HG02571 (cell line): ENCODE measurements around the gene LRRTM2.
"Not testable (repeated sequence)": the region's sequence is repeated elsewhere in the genome, so short reads cannot be mapped to it uniquely, and the experiment has no call there.

ENCODE experiments used
- ATAC-seq: cut with Tn5 transposase; IDR thresholded peaks from one replicate; pipeline ENCODE4 v1.9.1; 2021; ENCODE audit warnings: mild to moderate bottlenecking, moderate library complexity; ENCODE audit not compliant: unreplicated experiment

The LRRTM2 gene

GRCh38 chr5:138874771-138875551 is at the start of gene LRRTM2:
Gene LRRTM2, minus strand, starts transcription at chr5:138875335. Its CDS starts 424 bp downstream, at chr5:138874911.
- no peak for ATAC-seq

- ATAC-seq = no peak
Observed at GRCh38 chr5:138922494-138922893, 47.4 kb upstream of the LRRTM2 start.

DNA sequence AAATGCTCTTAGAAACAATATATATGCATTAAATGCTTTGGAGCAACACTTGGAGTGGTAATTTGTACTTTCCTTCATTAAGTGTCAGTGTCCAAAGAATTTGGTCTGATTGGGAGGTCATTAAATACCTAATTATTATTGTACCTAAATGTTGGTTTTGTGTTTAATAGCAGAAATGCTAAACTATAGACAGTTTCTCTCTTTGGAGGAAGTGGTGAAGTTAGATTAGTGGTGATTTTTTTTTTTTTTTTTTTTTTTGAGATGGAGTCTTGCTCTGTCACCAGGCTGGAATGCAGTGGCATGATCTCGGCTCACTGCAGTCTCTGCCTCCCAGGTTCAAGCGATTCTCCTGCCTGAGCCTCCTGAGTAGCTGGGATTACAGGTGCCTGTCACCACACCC is 46.2 kb upstream of the LRRTM2 start:
- ATAC-seq = not testable (repeated sequence)

DNA sequence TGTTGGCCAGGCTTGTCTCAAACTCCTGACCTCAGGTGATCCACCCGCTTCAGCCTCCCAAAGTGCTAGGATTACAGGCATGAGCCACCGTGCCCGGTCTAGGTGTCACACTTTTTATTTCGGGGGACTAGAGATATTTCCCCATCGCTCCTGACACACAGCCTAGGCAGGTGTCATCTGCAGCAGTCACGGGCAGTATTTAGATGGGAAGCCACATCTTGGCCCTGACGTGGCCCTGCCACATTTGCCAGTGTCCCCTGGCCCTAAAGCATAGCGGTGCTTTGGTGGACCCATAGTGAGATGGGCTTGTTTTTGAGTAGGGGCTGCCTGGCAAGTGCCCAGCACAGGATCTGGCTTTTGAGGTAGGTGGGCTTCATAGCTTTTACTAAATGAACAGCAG is 45.0 kb upstream of the LRRTM2 start:
- ATAC-seq = no peak

DNA sequence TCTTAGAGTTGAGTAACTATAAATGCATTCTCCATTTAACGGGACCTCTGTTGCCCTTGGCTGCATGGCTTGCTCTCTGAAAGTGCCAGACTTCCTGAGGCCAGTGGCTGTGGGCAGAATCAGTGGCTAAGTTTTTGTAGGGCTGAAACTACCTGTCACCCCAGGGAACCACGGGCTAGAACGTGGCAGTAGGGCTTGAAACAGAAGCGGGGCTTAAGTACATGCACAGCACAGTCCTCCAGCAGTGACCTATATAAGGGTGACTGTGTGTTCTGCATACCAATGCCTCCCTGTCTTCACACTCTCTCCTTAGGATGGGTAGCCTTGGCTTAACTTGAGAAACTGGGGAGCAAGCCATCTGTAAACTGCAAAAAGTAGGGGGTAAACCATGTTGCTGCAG is 43.6 kb upstream of the LRRTM2 start:
- no peak for ATAC-seq

- ATAC-seq = no peak
Observed at GRCh38 chr5:138914338-138914737, 39.2 kb upstream of the LRRTM2 start.

DNA sequence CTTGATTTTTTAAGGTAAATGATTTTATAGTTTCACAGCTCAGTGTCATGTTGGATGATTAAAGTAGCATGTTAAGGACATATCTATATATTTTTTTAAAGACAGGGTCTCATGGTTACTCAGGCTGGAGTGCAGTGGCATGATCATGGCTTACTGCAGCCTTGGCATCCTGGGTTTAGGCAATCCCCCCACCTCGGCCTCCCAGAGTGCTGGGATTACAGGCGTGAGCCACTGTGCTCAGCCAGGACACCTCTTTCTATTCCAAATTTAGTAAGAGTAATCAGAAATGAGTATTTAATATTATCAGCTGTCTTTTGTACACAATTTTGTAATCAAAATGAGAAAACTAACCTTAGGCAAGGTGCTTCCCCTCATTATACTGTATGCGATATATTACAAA is 38.6 kb upstream of the LRRTM2 start:
- no peak for ATAC-seq

DNA sequence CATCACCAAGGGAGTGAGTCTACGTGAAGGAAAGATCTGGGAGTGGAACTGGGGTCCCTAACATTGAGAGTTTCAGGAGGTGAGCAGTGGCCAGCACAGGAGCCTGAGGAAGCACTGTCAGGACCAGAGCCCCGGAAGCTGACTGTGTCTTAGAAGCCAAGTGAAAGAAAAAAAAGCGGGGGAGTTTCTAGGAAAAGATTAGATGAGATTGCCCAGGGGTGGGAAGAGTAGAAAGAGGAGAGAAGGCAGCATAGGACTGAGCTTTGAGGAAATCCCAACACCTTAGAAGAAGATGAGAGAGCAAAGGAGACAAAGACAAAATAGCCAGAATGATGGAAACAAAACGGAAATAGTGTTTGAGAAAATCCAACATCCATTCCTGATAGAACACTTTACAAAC is 37.0 kb upstream of the LRRTM2 start:
- no peak for ATAC-seq

DNA sequence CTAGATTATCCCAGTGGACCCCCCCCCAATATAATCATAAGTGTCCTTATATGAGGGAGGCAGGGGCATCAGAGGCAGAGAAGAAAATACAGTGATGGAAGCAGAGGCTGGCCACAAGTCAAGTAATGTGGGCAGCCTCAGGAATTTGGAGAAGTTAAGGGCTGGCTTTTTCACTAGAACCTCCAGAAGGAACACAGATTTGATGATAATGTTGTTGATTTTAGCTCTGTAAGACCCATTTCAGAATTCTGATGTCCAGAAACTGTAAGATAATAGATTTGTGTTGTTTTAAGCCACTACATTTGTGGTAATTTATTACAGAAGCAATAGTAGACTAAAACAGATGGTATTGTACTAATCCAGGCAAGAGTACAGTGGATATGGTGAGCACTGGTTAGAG is 36.3 kb upstream of the LRRTM2 start:
- ATAC-seq = no peak

GRCh38 chr5:138910546-138911185 is 35.5 kb upstream of the LRRTM2 start:
- ATAC-seq = no peak

DNA sequence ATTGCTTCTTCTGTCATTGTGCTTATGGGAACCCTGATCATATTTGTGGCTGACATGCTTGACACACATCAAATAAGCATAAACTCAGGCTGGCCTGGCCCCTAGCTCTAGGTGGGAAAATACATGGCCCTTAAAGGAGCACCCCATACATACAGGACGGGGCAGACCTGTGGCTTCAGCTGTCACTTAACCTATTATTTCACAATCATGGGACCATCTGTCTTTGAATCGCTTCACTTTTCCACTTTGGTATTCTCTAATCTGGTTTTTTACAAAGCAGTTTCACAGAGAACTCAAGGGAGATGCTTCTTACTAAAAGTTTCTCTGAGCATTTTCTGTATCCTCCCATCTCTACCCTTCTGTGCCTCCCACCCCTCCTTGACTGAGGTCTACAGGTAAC is 34.6 kb upstream of the LRRTM2 start:
- no peak for ATAC-seq

DNA sequence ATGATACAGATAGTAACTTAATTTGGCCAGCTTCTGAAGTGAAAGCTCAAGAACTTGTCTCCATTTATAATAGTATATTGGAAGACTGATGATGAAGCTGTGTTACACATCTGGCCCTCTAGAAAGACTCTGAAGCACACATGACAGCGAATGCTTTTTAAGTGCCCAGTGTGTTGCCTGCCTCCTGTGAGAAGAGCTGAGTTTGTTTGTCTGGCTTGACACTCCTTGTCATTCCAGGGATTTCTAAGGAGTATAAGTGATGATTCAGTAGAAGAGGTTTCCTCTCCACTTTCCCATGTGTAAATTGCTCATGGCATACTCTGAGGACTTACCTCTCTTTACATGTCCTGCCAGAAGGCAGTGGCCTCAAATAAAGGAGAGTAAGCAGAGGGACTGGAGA is 30.4 kb upstream of the LRRTM2 start:
- ATAC-seq = no peak

GRCh38 chr5:138903130-138903775 is 28.1 kb upstream of the LRRTM2 start:
- ATAC-seq = no peak

DNA sequence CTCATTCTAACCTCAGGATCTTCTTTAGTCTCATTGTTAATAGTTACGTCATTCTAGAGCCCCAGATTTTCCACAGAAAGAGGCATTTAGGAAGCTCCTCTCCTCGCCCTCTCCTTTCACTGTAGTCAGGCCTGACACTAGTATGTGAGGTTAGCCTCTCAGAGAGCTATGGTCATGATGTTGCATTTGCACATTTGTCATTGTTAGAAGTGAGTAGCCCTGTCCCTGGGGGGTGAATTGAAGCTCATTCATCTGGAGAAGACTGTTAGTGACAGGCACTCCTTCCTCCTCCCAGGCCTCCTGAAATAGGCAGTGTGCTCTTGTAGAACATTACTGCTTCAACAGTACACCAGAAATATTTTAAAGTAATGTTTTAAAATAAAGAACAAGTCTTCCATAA is 26.6 kb upstream of the LRRTM2 start:
- no peak for ATAC-seq

GRCh38 chr5:138900281-138900965 is 25.3 kb upstream of the LRRTM2 start:
- no peak for ATAC-seq

DNA sequence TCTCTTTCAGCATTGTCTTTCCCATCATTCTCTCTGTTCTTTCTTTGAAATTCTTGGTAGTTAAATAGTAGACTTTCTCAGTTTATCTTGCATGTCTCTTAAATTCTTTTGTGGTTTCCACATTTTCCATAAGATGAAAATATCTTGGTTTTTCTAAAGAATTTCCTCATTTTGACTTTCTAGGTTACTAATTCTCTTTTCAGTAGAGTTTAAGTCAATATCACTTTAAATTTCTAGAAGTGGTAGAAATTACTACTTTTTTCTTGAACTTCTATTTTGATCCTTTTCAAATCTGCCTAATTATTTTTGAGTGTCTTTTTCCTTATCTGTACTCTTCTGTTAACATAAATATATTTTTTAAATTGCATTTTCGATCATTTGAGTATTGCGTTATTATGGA is 23.6 kb upstream of the LRRTM2 start:
- ATAC-seq = no peak

DNA sequence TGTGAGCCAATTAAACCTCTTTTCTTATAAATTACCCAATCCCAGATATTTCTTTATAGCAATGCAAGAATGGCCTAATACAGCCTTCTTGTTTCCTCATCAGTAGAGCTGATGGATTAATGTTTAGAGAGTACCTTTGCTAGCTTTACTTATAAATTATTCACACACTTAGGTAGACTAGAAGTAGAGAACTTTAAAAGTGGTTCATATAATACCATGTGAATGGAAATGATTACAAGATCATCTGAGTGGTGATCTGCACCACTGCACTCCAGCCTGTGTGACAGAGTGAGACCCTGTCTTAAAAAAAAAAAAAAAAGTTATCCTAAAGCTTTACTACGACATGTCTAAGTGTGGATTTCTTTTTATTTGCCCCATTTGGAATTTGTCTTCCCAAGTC is 23.2 kb upstream of the LRRTM2 start:
- ATAC-seq = no peak

DNA sequence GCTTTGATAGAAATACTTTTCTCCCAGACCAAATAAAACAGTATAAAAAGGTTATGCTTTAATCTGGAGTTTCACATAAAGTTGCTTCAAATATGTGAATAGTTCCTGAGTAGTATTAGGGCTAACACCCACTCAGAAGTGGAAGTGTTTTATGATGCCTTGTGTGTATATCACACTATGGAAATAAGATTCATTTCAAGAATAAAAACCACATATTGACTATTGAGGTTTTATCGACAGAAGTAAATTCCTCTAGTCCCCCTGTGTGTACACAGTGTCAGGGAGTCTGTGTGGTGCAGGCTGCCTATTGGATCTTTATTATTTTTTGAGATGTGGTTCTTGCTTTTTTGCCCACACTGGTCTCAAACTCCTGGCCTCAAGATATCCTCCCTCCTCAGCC is 20.8 kb upstream of the LRRTM2 start:
- ATAC-seq = no peak

- no peak for ATAC-seq
Observed at GRCh38 chr5:138890644-138891043, 15.5 kb upstream of the LRRTM2 start.

- no peak for ATAC-seq
Observed at GRCh38 chr5:138889994-138890393, 14.9 kb upstream of the LRRTM2 start.

GRCh38 chr5:138884554-138884953 is 9.4 kb upstream of the LRRTM2 start:
- no peak for ATAC-seq

DNA sequence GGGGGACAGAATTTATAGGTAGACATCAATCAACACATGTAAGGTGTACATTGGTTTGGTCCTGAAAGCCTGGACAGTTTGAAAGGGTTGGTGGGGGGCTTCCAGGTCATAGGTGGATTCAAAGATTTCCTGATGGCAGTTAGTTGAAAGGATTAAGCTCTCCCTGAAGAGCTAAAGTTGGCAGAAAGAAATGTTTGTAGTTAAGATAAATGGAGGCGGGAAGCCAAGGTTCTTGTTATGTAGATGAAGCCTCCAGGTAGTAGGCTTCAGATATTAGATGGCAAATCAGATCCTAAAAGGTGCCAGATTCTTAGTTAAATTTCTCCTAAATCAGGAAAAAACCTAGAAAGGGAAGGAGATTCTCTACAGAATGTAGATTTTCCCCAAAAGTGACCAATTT is 9.0 kb upstream of the LRRTM2 start:
- ATAC-seq = no peak
